Measurements from ENCODE around the gene UBASH3A.

The UBASH3A gene

GRCh38 chr21:42388740-42389448, 14.8 kb upstream of the UBASH3A start:
- H3K4me3 ChIP-seq: no peak overlapping the region
- no peak overlapping the region for H3K27ac ChIP-seq

GRCh38 chr21:42389449-42389835, 14.3 kb upstream of the UBASH3A start:
- Histone ChIP-seq H3K4me3 (no peak overlapping the region), H3K27ac (no peak overlapping the region)

- Histone ChIP-seq H3K4me3 (no peak overlapping the region), H3K27ac (no peak overlapping the region)
Observed at GRCh38 chr21:42390193-42390592, 13.5 kb upstream of the UBASH3A start.

- Histone ChIP-seq H3K27ac (no peak overlapping the region), H3K4me3 (no peak overlapping the region)
Observed at GRCh38 chr21:42390696-42391095, 13.0 kb upstream of the UBASH3A start.

GRCh38 chr21:42391297-42391696, 12.4 kb upstream of the UBASH3A start:
- Histone ChIP-seq H3K27ac (no peak overlapping the region), H3K4me3 (no peak overlapping the region)

- H3K27ac ChIP-seq: no peak overlapping the region
- H3K4me3 ChIP-seq: no peak overlapping the region
Observed at GRCh38 chr21:42392731-42393442, 10.8 kb upstream of the UBASH3A start.

GRCh38 chr21:42393443-42393950, 10.2 kb upstream of the UBASH3A start:
- Histone ChIP-seq H3K4me3 (no peak overlapping the region), H3K27ac (no peak overlapping the region)

GRCh38 chr21:42395302-42395701, 8.4 kb upstream of the UBASH3A start:
- H3K4me3 ChIP-seq: no peak overlapping the region
- H3K27ac ChIP-seq: no peak overlapping the region

GRCh38 chr21:42395905-42396651, 7.6 kb upstream of the UBASH3A start, which contains the start of gene TMPRSS3:
TSS of gene TMPRSS3 (minus strand) at chr21:42396052. CDS start at chr21:42395417, 635 bp downstream.
- H3K4me3 ChIP-seq: no peak within 1 kb of the TSS
- H3K27ac ChIP-seq: no peak within 1 kb of the TSS

- Histone ChIP-seq H3K4me3 (no peak overlapping the region), H3K27ac (no peak overlapping the region)
Observed at GRCh38 chr21:42396799-42397745, 6.6 kb upstream of the UBASH3A start.

GRCh38 chr21:42397746-42398394, 5.8 kb upstream of the UBASH3A start:
- Histone ChIP-seq H3K4me3 (no peak overlapping the region), H3K27ac (no peak overlapping the region)

- H3K4me3 ChIP-seq: no peak overlapping the region
- H3K27ac ChIP-seq: no peak overlapping the region
Observed at GRCh38 chr21:42398436-42399028, 5.2 kb upstream of the UBASH3A start.

GRCh38 chr21:42400525-42400924, 3.2 kb upstream of the UBASH3A start:
- H3K27ac ChIP-seq: no peak overlapping the region
- no peak overlapping the region for H3K4me3 ChIP-seq

GRCh38 chr21:42401154-42401553, 2.5 kb upstream of the UBASH3A start:
- Histone ChIP-seq H3K4me3 (no peak overlapping the region), H3K27ac (peak overlapping the region in 2 of 21 experiments; percentile 3 to 13)

GRCh38 chr21:42401820-42402251, 1.9 kb upstream of the UBASH3A start:
- H3K27ac ChIP-seq: peak overlapping the region in 1 of 21 experiments; percentile 13

GRCh38 chr21:42404539-42404938, 837 bp downstream of the UBASH3A start:
- H3K4me3 ChIP-seq: peak overlapping the region; percentile 2 to 34 (median 11)
- H3K27ac ChIP-seq: peak overlapping the region in 12 of 21 experiments; percentile 4 to 89 (median 66)

More at GRCh38 chr21:42401820-42402251, 1.9 kb upstream of the UBASH3A start:
- H3K4me3 ChIP-seq: no peak overlapping the region

GRCh38 chr21:42405064-42406013, 1.6 kb downstream of the UBASH3A start:
- Histone ChIP-seq H3K4me3 (peak overlapping the region; percentile 2 to 34 (median 12)), H3K27ac (peak overlapping the region in 14 of 21 experiments; percentile 1 to 89 (median 60))

All from skin epidermis (tissue), 12 donors.